VCaP (cell line): ENCODE measurements around the gene CAMTA2.

ENCODE experiments used
- H3K27ac ChIP-seq: fragments of 450-650 bp; 2 replicates; pipeline ENCODE4 v1.5.1; 2017
- CTCF ChIP-seq: fragments of 450-650 bp; conservative IDR thresholded peaks from 2 replicates; pipeline ENCODE4 v1.5.1; 2017; ENCODE audit warnings: mild to moderate bottlenecking, moderate library complexity

The CAMTA2 gene

GRCh38 chr17:4942760-4943508 is 44.5 kb downstream of the CAMTA2 start:
- H3K27ac ChIP-seq, result no peak overlapping the region
- TF ChIP-seq CTCF, result no peak

- no peak for TF ChIP-seq CTCF
- peak overlapping the region; percentile 88; the same call in 1 of the 2 replicates for H3K27ac ChIP-seq
Observed at GRCh38 chr17:4941319-4941610, 46.2 kb downstream of the CAMTA2 start.

GRCh38 chr17:4940555-4941318 is 46.7 kb downstream of the CAMTA2 start:
- peak overlapping the region; percentile 88 for H3K27ac ChIP-seq
- no peak for TF ChIP-seq CTCF

GRCh38 chr17:4939796-4940554 is 47.5 kb downstream of the CAMTA2 start, which contains the start of the genes RNF167 and SLC25A11:
TSS of gene RNF167 (plus strand) at chr17:4940268. CDS start at chr17:4940910, 642 bp downstream.
TSS of gene SLC25A11 (minus strand) at chr17:4940046. CDS start at chr17:4939910, 136 bp downstream.
- peak within 1 kb of the TSS; percentile 88 for H3K27ac ChIP-seq
- no peak for TF ChIP-seq CTCF

GRCh38 chr17:4939546-4939795 is 48.0 kb downstream of the CAMTA2 start:
- H3K27ac ChIP-seq, result peak overlapping the region; percentile 88
- no peak for TF ChIP-seq CTCF

GRCh38 chr17:4938688-4939545 is 48.6 kb downstream of the CAMTA2 start:
- TF ChIP-seq CTCF, result no peak
- peak overlapping the region; percentile 88 for H3K27ac ChIP-seq
